Right lobe of liver (tissue), 4 donors: ENCODE results near the gene CORO2A.

Source experiments
- CTCF ChIP-seq, 4 donors: fragments of 200-600 bp in 3 of 4; fragments of 450-650 bp in 1 of 4; IDR thresholded peaks; one replicate each; pipeline versions ENCODE4 v1.5.1 to v1.8.0; 2016 to 2022; ENCODE audit warnings: antibody characterized with exemption in 4 of 4, mild to moderate bottlenecking in 2 of 4
- POLR2A ChIP-seq: fragments of 450-650 bp; IDR thresholded peaks from one replicate; pipeline ENCODE4 v1.6.1; 2017; ENCODE audit warnings: antibody characterized with exemption, mild to moderate bottlenecking
- donor health status: DM: no; HTN: no; CAD: no.
- donor health status: DM: no; HTN: no; CAD: no.
- donor health status: DM: no; HTN: yes; CAD: no.

- TF ChIP-seq CTCF (IDR thresholded peaks at IDR 0.05), result no peak
- no peak for TF ChIP-seq POLR2A
These were observed 117.1 kb downstream of the CORO2A start for GRCh38 chr9:98075332-98075805.
